HG03108 (cell line): Measurements from ENCODE around the gene MGRN1.

Experiments used
- ATAC-seq: cut with Tn5 transposase; IDR thresholded peaks from one replicate; pipeline ENCODE4 v1.9.1; 2021; ENCODE audit warnings: moderate library complexity; ENCODE audit not compliant: unreplicated experiment

MGRN1 gene

DNA sequence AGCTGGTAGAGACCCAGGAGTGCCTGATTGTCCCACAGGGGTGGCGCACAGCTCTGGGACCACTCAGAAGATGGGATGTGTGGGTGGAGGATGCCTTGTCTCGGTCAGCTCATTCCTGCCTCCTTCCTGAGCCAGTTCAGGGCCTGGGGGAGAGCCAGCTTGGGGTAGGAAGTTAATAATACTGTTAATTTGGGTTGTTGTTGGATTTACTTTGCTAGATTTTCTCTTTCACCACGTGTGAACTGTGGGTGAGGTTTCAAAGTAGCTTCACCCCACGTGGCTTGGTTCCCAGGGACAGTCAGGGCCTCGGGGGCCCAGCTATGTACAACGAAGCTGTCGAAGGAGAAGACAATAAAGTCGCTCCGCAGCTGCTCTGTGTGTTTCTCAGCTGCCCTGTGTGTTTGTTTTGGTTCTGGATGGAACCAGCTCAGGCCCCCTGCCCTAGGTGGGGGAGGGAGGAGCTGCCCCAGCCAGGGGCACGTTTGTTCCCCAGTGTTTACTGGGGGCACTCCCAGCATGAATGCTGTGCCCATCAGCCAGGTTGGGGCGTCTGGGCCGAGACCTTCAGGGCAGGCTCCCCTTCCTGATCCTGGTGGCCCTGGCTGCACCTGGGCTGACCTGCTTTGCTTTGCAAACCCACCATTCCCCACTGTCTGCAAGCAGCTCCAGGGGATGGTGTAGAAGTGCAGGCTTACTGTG lies 71.0 kb downstream of the MGRN1 start:
- ATAC-seq = no peak

DNA sequence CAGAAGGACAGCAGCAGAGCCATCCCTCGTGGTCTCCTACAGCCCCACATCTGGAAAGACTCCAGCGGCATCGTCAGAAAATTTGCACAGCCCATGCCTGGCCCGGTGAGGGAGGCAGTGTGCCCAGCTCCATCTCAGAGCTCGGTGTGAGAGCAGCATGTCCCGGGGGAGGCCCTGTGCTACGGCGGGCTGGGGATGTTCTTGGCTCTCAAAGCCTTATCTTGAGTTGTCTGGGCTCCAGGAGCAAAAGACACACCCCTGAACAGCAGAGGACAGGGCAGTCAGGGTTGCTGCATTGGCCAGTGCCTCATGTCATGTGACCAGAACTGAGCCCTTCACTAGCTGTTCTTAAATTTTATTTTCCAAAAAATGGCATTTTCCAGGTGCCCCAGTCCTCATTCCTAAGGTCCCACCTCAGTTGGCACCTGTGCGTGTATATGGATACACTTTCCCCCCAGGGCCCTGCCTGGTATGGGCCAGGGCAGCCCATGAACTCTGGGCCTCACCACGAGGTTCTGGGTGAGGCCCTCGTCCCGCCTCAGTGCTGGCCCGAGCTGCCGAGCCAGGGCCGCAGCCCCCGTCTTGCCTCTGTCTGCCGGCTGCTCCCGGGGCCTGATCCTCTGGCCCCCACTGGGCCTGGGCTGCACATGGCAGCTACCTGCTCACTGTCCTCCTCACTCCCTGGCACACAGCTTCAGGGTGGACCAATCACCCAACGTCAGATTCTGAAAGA lies 71.7 kb downstream of the MGRN1 start:
- ATAC-seq = no peak

DNA sequence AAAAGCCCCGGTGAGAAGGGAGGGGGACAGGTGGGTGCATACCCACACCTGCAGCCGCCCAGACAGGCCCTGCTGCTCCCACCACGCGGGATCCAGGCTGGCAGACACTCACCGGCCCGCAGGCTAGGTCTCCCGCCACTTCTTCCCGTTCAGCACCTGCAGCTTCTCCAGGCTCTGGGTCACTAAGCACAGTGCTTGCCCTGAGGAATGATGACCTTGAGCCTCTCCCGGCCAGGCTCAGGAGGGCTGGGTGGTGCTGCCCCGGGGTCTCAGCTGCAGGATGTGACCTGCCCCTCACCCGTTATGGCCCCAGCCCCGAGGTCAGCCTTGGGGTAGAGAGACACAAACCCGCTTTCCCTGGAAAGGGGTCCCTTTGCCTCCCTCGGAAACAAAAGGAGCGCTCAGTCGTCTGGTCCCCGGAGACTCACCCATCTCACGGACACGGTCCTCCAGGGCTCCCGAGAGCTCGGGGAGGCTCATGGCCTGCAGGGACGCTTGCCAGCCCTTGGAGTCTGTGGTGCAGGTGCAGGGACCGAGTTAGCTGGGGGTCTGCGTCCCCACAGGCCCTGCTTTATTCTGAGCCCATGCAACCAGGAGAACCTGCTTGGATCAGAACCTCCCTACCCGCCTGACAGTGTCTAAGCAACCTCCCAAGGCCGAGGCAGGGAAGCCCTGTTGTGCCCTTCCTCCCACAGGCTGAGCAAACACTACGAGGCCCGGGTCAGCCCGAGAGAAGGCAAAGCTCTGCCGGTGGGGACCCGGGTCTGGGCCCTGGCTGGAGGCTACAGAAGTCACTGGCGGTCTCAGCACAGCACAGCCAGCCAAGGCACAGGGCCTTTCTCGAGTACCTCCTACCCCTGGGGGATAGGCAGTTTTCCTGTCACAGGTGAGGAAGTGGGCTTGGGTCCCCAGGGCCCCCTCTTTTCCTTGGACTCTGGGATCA lies 72.5 kb downstream of the MGRN1 start:
- ATAC-seq = no peak

DNA sequence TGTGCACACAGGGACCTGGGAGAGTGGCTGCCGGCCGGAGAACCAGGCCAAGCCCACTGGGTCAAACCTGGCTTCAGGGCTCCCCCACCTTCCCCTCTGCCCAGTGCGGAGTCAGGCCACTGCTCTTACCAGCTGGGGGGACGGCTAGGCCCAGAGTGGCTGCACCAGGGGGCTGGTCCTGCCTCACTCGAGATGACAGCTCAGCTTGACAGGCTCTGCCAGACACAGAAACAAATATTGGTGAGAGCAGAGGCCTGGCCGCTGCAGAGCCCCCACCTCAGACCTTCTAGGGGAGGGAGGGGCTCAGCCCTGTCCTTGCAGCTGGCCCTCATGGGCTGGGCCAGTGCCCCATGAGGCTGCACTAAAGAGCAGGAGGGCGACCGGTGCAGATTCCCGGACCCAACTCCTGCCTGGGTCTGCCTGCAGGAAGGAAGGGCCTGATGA lies 73.2 kb downstream of the MGRN1 start:
- no peak for ATAC-seq

DNA sequence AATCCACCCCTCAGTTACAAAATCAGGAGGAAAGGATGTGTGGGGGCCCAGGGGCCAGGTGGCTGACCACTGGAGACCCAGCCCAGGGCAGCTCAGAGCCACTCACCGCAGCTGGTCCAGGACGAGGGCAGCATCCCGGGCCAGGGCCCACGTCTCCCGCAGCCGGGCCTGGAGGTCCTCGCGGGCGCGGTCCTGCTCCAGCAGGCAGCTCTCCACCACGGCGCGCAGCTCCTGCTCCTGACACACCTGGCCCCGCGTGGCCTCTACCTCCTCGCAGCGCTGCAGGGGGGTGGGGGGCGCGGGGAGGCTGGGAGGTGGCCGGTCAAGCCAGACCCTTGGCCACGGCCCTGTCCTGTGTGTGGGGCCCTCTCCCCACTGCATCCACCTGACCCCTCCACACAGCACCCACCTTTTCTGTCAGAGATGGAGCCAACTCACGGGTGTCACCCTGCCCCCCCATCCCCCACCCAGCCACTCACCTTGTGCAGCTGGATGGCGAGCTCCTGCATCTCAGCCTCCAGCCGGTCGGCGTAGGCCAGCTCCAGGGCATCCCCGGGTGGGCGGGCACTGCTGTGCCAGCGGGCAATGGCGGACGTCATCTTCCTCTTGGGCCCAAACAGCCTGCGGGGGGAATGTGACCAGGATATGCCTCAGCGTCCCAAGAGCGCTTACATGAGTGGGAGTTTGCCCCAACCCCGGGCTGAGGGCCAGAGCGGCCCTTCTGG lies 73.9 kb downstream of the MGRN1 start:
- ATAC-seq = no peak

DNA sequence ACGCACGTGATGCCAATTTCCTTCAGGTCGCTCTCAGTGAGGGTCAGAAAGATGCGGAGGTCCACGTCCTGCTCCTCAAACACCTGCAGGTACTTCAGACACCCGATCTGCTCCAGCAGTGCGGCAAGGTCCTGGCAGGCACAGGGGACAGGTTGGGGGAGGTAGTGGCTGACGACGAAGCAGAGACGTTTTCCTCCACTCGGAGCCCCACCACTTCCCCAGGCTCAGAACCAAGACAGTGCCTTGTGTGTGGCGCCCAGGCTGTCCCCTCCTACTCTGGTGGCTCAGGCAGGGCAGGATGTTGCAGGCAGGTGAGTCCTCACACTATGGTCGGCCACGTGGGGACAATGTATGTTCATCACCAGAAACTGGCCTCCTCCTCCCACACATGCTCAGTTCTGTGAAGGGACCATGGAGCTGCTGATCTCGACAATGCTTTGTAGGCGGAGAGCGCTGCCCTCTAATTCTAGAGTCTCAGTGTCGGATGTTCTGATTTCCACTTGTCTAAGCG lies 74.5 kb downstream of the MGRN1 start:
- no peak for ATAC-seq

DNA sequence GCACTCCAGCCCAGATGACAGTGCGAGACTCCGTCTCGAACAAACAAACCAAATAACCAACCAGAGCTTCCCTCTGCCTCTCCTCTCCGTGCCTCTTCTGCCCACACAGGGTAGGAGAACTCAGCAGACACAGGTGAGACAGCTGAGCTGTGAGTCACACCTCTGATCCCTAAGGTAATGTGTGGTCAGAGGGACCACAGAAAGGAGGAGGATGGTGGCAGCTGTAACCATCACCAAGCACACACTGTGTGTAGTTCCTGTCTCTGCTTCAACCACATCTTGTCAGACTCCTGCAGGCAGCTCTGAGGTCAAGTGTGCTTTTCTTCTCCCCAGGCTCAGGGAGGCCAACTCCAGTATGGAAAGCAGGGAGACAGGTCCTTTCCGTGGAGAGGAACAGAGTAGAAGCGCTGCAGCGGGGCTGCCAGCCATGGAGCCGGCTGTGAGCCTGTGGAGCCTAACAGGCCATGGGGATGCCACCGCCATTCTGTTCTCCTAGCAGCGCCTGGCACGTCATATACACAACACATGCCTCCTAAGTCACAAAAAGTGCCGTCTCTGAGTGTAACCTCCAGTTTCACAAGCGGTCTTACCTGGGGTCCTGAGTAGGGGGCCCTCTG lies 75.9 kb downstream of the MGRN1 start:
- ATAC-seq = no peak

DNA sequence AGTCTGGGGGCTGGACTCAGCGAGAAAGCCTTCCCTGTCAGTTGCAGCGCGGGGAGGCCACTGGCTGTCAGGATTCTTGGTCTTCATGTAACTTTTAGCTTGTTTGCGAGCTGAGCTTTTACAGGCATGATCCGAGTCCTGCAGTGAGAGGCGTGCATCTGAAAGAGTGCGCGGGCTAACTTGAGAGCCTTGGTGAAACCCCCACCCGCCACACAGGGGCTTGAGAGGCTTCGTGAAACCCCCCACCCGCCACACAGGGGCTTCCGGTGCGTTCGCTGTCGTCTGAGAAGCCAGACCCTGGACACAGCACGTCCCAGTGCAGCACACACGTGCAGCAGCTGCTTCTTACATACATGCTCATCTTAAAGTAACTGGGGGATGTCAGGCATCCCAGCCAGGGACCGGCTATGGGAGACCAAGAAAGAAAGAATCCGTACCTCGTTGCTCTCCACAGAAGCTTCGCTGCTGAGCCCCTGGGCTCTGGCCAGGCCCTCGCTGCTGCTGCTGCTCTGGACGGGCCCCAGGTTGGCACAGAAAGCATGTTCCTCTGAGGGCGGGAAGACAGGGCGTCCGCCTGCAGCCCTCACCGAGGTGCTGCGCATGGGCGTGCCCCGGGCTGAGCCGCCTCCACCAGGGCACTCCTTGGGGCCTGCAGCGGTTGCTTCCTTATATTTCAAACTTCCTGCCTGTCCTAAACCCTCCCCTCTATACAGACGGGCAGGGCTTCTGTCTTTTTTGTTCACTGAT lies 76.5 kb downstream of the MGRN1 start:
- ATAC-seq = no peak

DNA sequence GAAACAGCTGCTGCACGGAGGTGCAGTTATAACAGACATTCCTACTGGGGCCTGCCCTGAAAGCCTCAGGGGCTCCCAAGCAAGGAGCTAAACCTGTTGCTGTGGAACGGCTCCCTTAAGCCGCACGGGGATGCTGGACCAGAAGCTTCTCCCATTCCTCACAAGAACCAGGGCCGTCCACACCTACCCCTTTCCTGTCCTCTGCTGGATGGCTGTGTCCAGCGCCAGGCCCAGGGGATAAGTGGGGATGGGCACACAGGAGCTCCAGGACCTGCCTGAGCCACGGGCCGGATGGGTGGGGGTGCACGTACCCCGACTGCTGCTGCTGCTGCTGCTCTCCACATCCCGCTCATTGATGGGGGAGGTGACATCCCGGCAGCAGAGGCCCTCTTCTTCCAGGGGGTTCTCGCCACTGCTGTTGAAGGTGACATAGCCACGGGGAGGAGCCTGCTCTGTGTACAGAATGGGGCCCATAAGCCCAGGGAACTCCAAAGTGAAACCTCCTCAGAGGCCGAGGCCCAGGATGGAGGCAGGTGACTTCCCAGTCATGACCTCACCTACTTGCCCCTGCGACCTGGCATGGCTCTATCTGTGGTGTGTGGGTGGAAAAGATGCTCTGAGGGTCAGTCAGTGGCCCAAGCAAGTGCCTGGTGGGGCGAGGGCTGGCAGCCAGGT lies 77.3 kb downstream of the MGRN1 start:
- no peak for ATAC-seq

DNA sequence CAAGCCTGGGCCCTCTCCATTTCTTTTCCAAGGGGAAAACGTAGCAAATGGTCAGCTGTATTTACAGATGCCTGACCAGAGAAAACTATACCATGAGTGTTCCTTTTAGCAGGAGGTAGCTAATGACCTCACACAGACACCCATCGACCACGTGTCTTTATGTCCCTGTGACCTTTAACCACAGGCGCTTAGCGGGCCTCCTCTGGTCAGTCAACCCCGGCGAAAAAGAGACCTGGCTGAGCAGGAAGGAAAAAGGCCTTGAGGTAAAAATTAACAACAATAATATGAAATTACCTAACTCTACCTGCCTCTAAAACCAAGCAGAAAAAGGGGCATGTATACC lies 77.8 kb downstream of the MGRN1 start:
- no peak for ATAC-seq

DNA sequence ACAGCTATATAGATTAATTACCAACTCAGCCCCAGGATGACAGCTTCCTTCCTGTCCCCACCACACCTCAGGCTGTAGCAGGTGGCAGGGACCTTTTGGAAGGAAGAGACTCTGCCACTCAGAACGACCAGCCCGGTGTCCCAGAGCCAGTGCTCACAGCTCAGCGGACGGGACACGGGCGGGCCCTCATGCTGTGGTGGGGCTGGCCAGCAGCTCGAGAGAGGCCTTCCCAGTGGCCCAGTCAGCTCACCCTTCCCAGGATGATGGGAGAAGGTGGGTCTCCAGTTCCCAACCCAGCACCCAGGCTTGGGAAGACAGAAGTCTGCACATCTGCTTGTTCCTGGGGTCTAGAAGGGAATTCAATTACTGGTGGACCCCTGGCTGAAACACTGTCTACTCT lies 79.3 kb downstream of the MGRN1 start:
- no peak for ATAC-seq

DNA sequence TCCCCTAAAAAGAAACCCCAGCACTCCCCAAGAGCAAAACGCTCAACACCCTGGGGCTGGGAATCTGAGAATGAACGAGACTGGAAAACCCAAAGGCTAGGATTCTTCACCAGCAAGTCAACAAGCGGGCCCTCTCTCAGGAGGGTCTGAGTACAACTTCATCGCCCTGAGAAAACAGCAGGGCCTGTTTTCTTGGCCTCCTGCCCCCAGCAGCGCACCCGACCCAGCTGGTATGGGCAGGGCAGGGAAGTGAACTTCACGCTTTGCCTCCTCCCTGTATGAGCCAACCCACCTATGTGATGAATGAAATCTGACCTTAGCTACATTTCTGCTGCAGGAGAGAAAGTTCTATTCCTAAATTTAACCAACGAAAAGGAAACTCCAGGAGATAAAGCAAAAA lies 79.9 kb downstream of the MGRN1 start:
- ATAC-seq = no peak

DNA sequence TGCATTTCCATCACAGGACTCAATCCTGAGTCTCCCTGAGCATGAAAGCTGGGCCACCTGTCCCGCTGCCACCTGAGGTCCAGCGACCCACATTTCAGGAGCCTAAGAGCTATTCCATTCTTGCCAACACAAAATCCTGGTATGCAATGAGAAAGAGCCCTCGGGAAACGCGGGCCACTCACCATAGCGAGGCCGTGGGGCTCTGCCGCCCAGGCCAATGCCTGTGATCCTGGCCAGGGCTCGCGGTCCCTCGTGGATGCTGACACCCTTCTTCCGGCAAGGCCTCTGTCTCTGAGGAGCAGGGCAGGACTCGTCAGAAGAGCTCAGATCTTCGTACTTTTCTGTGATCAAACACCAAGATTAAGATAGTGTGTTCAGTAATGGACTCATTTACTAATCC lies 80.3 kb downstream of the MGRN1 start:
- ATAC-seq = no peak

DNA sequence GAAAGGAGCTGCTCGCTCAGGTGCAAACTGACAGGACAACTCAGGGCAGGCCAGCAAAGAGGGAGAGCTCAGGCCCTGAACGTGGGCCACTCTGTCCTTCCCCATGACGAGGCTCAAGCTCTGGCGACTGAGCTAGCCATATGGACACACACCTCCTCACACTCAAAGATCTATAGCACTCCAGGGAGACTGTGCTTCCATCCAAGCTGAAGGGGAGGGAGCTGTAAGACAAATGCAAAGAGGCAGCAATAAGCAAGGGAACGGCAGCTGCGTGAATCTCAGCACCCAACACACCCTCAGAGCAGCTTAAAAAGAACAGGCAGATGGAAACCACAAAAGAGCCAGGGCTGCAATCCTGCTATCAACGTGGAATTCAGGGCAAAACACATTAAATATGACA lies 82.2 kb downstream of the MGRN1 start:
- ATAC-seq = no peak

DNA sequence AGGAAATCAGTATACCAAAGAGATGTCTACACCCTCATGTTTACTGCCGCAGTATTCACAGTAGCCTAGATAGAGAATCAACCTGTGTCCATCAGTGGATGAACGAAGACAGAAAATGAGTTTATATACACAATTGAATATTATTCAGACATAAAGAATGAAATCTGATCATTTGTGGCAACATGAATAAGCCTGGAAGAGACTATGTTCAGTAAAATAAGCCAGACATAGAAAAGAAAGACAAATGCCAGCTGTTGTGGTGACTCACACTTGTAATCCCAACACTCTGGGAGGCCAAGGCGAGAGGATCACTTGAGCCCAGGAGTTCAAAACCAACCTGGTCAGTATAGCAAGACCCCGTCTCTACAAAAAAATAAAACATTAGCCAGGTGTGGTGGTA lies 84.9 kb downstream of the MGRN1 start:
- no peak for ATAC-seq

DNA sequence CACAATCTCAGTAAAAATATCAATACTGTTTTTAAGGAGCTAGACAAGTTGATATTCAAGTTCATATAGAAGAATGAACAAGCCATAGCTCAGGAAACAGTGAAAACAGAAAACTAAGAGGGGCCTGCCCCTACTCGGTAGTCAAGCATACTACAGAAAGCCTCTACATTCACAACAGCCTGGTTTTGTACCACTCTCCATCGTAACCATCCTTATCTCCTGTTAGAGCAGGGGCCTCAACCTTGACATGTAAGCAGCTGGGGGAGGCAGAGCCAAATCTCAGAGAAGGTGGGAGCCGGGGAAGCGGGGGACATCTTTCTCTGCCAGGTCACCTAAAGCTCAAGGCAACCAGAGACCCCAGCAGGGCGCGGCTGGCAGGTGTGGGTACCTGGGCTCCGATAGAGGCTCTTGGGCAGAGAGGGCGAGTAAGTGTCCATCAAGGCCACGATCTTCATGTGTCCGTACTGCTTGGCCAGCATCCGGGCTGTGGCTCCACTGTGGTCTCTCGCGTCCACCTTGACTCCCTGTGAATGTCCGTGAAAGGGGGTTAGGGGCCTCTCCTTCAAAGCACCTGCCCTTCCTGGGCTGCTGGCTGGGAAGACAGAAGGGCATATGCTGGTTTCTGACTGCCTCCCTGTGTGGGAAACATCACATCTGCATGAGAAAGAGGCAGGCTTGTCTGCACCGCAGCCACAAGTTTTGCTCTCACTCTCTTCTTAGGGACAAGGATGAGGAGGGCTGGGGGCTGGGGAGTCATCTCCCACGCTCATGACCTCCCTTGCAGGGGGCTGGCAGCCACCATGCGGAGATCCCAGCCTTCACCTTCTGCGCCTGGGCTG lies 89.3 kb downstream of the MGRN1 start:
- no peak for ATAC-seq

DNA sequence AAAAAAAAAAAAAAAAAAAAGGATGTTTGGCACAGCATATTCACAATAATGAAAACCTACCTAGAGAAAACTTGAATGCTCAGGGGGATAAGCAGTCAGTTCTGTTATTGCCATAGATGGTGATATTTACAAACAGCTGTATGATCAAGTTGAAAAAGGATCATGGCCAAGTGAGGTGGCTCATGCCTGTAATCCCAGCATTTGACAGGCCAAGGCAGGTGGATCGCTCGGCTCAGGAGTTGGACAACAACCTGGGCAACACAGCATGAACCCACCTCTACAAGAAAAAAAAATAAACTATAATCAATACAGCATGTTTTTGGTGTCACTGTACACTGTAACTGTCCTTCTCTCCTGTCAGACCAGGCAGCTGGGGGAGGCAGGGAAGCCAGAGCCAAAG lies 90.4 kb downstream of the MGRN1 start:
- ATAC-seq = no peak

DNA sequence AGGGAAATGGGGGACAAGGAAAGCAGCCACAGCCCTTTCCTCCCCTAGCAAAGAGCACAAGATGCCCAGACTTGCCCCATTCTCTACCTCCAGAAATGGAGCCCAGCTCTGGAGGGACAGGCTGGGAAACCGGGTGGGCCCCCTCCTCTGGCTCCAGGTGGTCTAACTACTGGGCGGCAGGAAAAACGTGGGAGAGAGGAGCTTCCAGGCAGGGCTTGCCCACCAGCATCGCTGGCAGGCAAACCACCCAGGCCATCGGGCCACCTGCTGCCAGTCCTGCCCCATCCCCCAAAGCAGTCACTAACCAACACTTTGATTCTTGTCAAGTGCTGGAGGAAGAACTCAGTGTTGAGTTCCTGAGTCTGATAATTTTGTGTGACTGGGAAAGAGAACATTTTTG lies 93.8 kb downstream of the MGRN1 start:
- ATAC-seq = no peak
